Body of pancreas (tissue), 4 donors: ENCODE results near the gene COL18A1.

Source experiments
- POLR2A ChIP-seq, 3 donors: fragments of 450-650 bp; IDR thresholded peaks; one replicate each; pipeline ENCODE4 v1.6.1; 2016; ENCODE audit warnings: antibody characterized with exemption in 3 of 3, mild to moderate bottlenecking in 2 of 3
- TF ChIP-seq, protein P1 (sequence below), 7 experiments: fragments of 450-650 bp in 4 of 7; fragments of 200-600 bp in 3 of 7; sonication (generic) in 3 of 7; IDR thresholded peaks; one replicate each; pipeline ENCODE4 v1.5.1; 2016 to 2019; ENCODE audit warnings: antibody characterized with exemption in 7 of 7

DNA sequence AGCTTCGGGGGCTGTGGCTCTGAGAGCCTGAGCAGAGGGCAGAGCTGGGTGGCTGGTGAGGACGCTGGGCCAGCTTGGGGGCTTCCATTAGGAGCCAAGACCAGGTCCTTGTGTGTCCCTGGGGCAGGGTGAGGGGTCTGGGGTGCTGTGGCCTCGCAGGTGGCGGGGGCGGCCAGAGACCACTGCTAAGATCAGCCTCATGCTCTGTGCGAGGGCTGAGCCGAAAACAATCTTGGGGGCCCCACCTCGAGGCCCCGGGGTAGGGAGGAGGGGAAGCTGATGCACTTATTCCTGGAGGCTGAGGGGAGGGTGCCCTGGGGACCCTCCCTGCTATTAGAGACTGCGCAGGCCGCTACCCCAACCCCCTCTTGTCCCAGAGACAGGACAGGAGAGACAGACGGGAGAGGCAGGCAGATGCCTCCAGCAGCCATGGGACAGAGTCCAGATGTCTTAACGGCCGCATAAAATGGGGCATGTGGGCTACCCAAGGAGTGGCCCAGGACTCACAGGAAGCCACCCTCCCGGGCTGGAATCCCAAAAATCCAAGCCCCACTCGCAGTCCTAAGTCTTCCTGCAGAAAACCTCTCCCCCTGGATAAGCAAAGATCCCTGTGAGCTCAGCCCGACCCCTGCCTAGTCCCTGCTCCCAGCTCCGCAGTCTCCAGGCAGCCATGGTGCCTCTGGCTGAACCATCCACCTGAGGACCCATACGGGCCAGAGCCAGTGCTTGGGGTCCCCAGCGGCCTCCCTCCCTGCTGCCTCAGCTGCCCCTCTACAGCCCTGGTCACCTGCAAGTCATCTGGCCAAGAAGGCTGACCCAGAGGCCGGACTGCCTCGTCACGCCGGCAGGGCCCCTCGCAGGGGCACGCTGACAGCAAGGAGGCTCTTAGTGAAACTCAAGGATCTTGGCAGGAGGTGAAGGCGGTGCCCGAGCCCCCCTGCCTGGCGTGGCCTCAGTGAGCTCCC, 43.6 kb upstream of the COL18A1 start:
- TF ChIP-seq, protein P1, sequence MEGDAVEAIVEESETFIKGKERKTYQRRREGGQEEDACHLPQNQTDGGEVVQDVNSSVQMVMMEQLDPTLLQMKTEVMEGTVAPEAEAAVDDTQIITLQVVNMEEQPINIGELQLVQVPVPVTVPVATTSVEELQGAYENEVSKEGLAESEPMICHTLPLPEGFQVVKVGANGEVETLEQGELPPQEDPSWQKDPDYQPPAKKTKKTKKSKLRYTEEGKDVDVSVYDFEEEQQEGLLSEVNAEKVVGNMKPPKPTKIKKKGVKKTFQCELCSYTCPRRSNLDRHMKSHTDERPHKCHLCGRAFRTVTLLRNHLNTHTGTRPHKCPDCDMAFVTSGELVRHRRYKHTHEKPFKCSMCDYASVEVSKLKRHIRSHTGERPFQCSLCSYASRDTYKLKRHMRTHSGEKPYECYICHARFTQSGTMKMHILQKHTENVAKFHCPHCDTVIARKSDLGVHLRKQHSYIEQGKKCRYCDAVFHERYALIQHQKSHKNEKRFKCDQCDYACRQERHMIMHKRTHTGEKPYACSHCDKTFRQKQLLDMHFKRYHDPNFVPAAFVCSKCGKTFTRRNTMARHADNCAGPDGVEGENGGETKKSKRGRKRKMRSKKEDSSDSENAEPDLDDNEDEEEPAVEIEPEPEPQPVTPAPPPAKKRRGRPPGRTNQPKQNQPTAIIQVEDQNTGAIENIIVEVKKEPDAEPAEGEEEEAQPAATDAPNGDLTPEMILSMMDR (IDR thresholded peaks at IDR 0.05), result no peak
- TF ChIP-seq POLR2A (IDR thresholded peaks at IDR 0.05), result no peak
